Right cardiac atrium (tissue), 5 donors: ENCODE data around the gene CACTIN. TPM values are rescaled to one million over a fixed set of nuclear protein-coding genes. Genes with fewer than 3 reads are reported as not detected.
"Not testable (repeated sequence)": the region's sequence is repeated elsewhere in the genome, so short reads cannot be mapped to it uniquely, and the experiment has no call there.

ENCODE experiments used
- ATAC-seq, 2 donors: fragments of 200-7000 bp; cut with Tn5 transposase; one replicate each; pipeline versions ENCODE4 v1.8.0 to v1.9.1; 2020; ENCODE audit warnings: moderate library complexity in 2 of 2, mild to moderate bottlenecking in 1 of 2
- DNase-seq, 3 donors: peaks; one replicate each; pipeline ENCODE4 v3.0.0-alpha.2; 2020
- H3K27ac ChIP-seq: one replicate; pipeline ENCODE4 v1.5.1; 2013; ENCODE audit warnings: mild to moderate bottlenecking, low read length, control low read depth, moderate library complexity
- H3K27me3 ChIP-seq: one replicate; pipeline ENCODE4 v1.6.1; 2013; ENCODE audit not compliant: control insufficient read depth, insufficient read depth
- H3K4me1 ChIP-seq: one replicate; pipeline ENCODE4 v1.6.1; 2013; ENCODE audit warnings: low read length; ENCODE audit not compliant: control insufficient read depth, insufficient read depth
- H3K4me3 ChIP-seq: one replicate; pipeline ENCODE4 v1.5.1; 2013; ENCODE audit warnings: low read length, control low read depth
- H3K9me3 ChIP-seq: one replicate; pipeline ENCODE4 v1.6.1; 2013; ENCODE audit warnings: low read length; ENCODE audit not compliant: control insufficient read depth
- WGBS: extraction: QIAGEN DNeasy Blood & Tissue Kit; methylation state at CpG from one replicate; pipeline ENCODE4 v1.1.7; 2013; 5-methylcytosine and 5-hydroxymethylcytosine counted together
- intact Hi-C, 4 donors: fragments of 100-400 bp; cut with DNase I; formaldehyde crosslinking; loops; one replicate each; pipeline versions ENCODE4 v1.11.0 to v1.14.0; 2022 to 2023
- polyA plus RNA-seq: library from polyadenylated mRNA; stranded (reverse); fragments of 200-250 nt; gene quantifications from one replicate; pipeline ENCODE4 v1.2.3, GENCODE V29; 2013
- total RNA-seq, 4 donors: library from RNA; stranded (reverse); fragmentation: NEBNext Ultra II Directional; extraction: Animal tissue kit (Norgen Biotek cat#: 25700); gene quantifications; one replicate each; pipeline ENCODE4 v1.2.1, GENCODE V29; 2021
- donor health status: healthy with polysubstance abuse.
- donor health status: DM: no; HTN: yes; CAD: no.
- donor health status: DM: no; HTN: no; CAD: no.
- donor health status: DM: no; HTN: yes; CAD: no; lungs with severe emphysema.
- donor health status: DM: yes; HTN: yes; CAD: no.

The CACTIN gene
- total and polyA plus RNA-seq, 5 donors, result 13.5 to 17.8 (median 14.4) TPM

DNA sequence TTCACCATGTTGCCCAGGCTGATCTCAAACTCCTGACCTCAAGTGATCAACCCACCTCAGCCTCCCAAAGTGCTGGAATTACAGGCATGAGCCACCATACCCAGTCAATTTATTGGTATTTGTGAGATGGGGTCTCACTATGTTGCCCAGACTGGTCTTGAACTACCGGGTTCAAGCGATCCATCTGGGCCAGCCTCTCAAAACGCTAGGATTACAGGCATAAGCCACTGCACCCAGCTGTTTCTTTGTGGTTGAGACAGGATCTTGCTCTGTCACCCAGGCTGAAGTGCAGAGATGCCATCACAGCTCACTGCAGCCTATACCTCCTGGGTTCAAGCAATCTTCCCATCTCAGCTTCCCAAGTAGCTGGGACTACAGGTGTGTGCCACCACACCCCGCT lies 44.8 kb downstream of the CACTIN start:
- 92% methylated on average over 4 of the region's 4 CpGs for WGBS
- intact Hi-C loops, H3K9me3 ChIP-seq, ATAC-seq, H3K4me1 ChIP-seq, H3K27me3 ChIP-seq, H3K4me3 ChIP-seq, H3K27ac ChIP-seq, DNase-seq: not testable (repeated sequence)

DNA sequence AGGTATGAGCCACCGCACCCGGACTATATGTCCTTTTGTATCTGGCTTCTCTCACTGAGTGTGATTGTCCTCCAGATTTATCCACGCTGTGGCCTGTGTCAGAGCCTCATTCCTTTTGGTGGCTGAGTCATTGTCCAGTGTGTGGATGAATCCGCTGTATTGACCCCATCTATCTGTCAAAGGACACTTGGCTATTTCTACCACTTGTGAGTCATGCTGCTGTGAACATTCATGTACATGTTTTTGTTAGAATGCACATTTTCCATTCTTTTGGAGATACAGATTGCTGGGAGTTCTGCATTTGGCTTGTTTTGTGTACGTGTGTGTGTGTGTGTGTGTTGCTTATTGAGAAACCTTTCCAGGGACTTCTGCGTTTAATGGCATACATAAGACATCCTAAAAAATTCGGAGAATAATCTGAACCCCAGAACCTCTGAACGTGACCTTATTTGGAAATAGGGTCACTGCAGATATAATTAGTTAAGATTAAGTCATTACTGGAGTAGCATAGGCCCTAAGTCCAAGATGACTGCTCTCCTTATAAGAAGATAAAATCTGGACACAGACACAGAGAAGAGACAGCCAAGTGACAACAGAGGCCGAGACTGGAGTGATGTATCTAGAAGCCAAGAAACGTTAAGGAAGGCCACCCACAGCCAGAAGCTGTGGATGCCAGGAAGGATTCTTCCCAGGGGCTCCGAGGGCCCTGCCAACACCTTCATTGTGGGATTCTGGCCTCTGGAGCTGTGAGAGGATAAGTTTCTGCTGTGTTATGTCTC lies 46.2 kb downstream of the CACTIN start:
- Histone ChIP-seq H3K4me3 (no peak overlapping the region), H3K27me3 (no peaks in the 10 kb centered on the region), H3K27ac (no peak overlapping the region), H3K9me3 (no peaks in the 10 kb centered on the region), H3K4me1 (no peaks in the 10 kb centered on the region)
- intact Hi-C loops, result no loop called here
- whole genome bisulfite sequencing, result 42% methylated on average over 11 of the region's 11 CpGs
- ATAC-seq (peak in 1 of 2 donors; percentile 45), DNase-seq (no peak)

DNA sequence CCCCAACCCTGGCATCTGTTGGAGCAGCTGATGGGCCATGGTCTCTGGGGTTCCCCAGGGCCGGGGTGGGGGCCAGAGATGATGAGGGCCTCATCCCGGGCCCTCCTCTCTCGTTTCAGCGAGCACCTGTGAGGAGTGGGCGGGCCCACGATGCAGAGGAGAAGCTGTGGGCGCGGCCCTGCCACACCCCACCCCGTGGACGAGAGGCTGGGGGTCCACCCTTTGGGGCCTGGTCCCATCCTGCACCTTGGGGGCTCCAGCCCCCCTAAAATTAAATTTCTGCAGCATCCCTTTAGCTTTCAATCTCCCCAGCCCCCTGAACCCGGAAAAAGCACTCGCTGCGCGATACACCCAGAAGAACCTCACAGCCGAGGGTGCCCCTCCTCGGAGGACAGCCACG lies 48.2 kb downstream of the CACTIN start:
- no peak overlapping the region for H3K27ac ChIP-seq
- H3K9me3 ChIP-seq, result no peaks in the 10 kb centered on the region
- no peak overlapping the region for H3K4me3 ChIP-seq
- 85% methylated on average over 17 of the region's 17 CpGs for WGBS
- no peak for ATAC-seq
- H3K4me1 ChIP-seq, result no peaks in the 10 kb centered on the region
- intact Hi-C loops, result loop anchor here in 1 of 4 donors (10.0 kb wide), 1 partner anchor 46 kb away; the partner anchor contains the start of gene CACTIN
- H3K27me3 ChIP-seq, result no peaks in the 10 kb centered on the region
- no peak for DNase-seq

DNA sequence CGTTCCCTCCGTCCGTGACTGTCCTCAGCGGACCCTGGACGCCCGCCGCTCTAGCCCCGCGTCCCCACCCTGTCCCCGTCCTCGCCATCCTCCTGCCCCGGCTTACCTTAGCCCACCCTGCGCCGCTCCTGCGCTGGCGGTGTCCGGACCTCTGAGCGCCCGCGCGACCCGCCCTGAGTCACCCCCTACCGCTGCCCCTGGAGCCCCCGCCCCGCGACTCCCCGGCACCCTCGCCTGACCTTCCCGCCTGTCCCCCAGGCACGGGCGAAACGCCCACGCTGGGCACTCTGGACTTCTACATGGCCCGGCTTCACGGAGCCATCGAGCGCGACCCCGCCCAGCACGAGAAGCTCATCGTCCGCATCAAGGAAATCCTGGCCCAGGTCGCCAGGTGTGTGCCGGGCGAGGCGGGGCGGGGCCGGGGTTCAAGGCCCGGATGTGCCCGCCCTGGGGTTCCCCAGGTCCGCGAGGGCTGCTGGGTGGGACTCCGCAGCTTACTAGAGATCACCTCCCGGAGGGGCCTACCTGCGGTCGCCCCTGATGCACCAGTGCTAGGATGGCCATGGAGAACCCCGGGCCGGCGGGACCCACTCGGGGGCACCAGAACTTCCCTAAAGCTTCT lies 48.8 kb downstream of the CACTIN start:
- WGBS, result 88% methylated on average over 60 of the region's 60 CpGs
- H3K27ac ChIP-seq, result no peak overlapping the region
- intact Hi-C loops, result loop anchor here in 1 of 4 donors (10.0 kb wide), 1 partner anchor 47 kb away; the partner anchor contains the start of gene CACTIN

GRCh38 chr19:3576696-3577443 lies 49.7 kb downstream of the CACTIN start:
- H3K4me3 ChIP-seq, result no peak overlapping the region

More for the DNA sequence above, 48.8 kb downstream of the CACTIN start:
- H3K4me1 ChIP-seq, result no peaks in the 10 kb centered on the region
- DNase-seq (peak; percentile 33 to 73 (median 61)), ATAC-seq (no peak)
- no peaks in the 10 kb centered on the region for H3K9me3 ChIP-seq
- no peaks in the 10 kb centered on the region for H3K27me3 ChIP-seq
- H3K4me3 ChIP-seq, result no peak overlapping the region

DNA sequence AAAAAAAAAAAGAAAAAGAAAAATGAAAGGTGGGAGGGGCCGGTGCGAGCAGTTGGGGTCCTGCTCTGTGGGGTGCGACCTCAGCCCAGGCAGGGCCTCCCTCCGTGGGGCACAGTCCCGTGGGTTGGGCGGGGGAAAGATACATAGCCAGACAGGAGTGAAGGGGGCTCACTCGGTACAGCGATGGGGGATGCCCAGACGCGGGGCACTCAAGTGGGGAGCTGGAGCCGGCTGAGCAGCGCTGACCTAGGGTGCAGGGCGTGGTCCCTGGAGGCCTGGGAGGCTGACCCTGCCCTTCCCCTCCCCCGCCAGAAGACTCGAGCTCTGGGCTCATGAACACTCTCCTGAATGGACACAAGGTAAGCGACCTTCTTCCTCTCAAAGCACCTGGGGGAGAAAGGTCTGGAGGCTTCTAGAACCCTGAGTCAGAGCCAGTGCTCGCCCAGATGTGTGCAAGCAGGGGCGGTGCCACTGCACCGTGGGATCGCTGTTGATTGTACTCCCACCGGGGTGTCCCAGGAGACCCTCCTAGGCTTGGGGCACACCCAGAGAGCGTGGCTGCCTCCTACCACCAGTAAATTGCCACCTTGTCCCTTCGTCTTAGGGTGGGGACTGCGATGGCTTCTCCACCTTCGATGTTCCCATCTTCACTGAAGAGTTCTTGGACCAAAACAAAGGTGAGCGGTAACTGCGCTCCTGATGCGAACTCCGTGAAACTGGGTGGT lies 50.5 kb downstream of the CACTIN start:
- ATAC-seq, result no peak
- intact Hi-C loops, result loop anchor here in 1 of 4 donors (10.0 kb wide), 1 partner anchor 49 kb away; the partner anchor contains the start of gene CACTIN
- no peak overlapping the region for H3K27ac ChIP-seq
- WGBS, result 87% methylated on average over 29 of the region's 29 CpGs
- H3K4me1 ChIP-seq, result no peaks in the 10 kb centered on the region
- H3K9me3 ChIP-seq, result no peaks in the 10 kb centered on the region
- H3K4me3 ChIP-seq, result no peak overlapping the region
- H3K27me3 ChIP-seq, result no peaks in the 10 kb centered on the region
- peak in 1 of 3 donors; percentile 59 for DNase-seq

More at GRCh38 chr19:3576696-3577443, 49.7 kb downstream of the CACTIN start:
- ATAC-seq, result peak; percentile 21 to 24
- no peaks in the 10 kb centered on the region for H3K27me3 ChIP-seq
- H3K27ac ChIP-seq, result no peak overlapping the region
- H3K4me1 ChIP-seq, result no peaks in the 10 kb centered on the region
- 46% methylated on average over 75 of the region's 78 CpGs for WGBS
- intact Hi-C loops, result loop anchor here in 1 of 4 donors (10.0 kb wide), 1 partner anchor 48 kb away; the partner anchor contains the start of gene CACTIN
- DNase-seq, result peak; percentile 79 to 91 (median 91)
- H3K9me3 ChIP-seq, result no peaks in the 10 kb centered on the region

DNA sequence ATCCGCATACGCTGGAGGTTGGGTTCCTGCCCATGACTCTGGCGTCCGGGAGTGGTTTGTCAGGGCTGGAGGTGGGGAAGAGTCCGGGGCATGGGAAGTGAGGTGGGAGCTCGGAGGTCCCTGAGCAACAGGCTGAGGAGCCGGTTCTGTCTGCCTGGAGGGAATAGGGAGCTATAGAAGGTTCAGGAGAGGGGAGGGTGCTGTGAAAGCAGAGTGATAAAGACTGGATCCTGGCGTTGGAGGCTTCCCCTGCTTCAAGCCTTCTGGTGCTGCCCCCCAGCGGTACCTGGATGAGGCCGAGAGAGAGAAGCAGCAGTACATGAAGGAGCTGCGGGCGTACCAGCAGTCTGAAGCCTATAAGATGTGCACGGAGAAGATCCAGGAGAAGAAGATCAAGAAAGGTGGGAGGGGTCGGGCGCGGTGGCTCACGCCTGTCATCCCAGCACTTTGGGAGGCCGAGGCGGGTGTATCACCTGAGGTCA lies 51.3 kb downstream of the CACTIN start:
- Histone ChIP-seq H3K4me1 (no peaks in the 10 kb centered on the region), H3K9me3 (no peaks in the 10 kb centered on the region), H3K27ac (no peak overlapping the region), H3K4me3 (no peak overlapping the region), H3K27me3 (no peaks in the 10 kb centered on the region)
- peak in 1 of 3 donors; percentile 57 for DNase-seq
- 93% methylated on average over 19 of the region's 19 CpGs for WGBS
- intact Hi-C loops, result loop anchor here in 1 of 4 donors (10.0 kb wide), 1 partner anchor 50 kb away; the partner anchor contains the start of gene CACTIN
- ATAC-seq, result no peak

- no peaks in the 10 kb centered on the region for H3K4me1 ChIP-seq
- DNase-seq, result peak; percentile 93 to 95 (median 94)
- WGBS, result 59% methylated on average over 55 of the region's 55 CpGs
- H3K4me3 ChIP-seq, result peak overlapping the region; percentile 94
- no peaks in the 10 kb centered on the region for H3K27me3 ChIP-seq
- ATAC-seq, result peak; percentile 9 to 36
- no peaks in the 10 kb centered on the region for H3K9me3 ChIP-seq
- H3K27ac ChIP-seq, result no peak overlapping the region
- intact Hi-C loops, result loop anchor here in 1 of 4 donors (10.0 kb wide), 1 partner anchor 51 kb away; the partner anchor contains the start of gene CACTIN
Measured at GRCh38 chr19:3573858-3574637, 52.5 kb downstream of the CACTIN start.

DNA sequence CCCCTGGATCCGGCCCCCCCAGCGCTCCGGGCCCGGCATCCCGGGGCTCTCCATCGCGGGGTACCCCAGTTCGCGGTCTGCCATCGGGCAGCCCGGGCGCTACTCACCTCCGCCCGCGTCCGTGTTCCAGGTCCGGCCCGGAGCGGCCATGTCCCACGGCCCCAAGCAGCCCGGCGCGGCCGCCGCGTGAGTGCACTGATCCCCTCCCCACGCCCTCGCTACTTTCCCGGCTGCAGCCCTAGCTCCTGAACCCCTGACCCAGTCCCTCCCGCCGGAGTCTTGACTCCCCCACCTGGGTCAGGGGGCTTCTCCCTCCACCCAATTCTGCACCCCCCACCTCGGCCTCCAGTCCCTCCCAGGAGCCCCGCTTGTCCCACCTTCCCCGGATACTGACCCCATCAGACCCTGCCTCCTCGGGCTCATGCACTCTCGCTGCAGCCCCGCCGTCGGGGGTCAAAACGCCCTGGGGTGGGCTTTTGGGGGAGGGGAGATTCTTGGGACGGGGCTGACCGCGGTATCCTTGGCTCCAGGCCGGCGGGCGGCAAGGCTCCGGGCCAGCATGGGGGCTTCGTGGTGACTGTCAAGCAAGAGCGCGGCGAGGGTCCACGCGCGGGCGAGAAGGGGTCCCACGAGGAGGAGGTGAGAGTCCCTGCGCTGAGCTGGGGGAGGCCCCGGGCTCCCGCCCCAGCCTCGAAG lies 53.3 kb downstream of the CACTIN start:
- WGBS, result 1% methylated on average over 60 of the region's 60 CpGs
- peak in 2 of 3 donors; percentile 75 to 76 for DNase-seq
- intact Hi-C loops, result loop anchor here in 1 of 4 donors (10.0 kb wide), 1 partner anchor 51 kb away; the partner anchor contains the start of gene CACTIN
- Histone ChIP-seq H3K9me3 (no peaks in the 10 kb centered on the region), H3K27ac (no peak overlapping the region), H3K27me3 (no peaks in the 10 kb centered on the region), H3K4me1 (no peaks in the 10 kb centered on the region), H3K4me3 (peak overlapping the region; percentile 94)
- ATAC-seq, result peak; percentile 5 to 8
